NCI-H1092 treated with DMSO at 0.1 percent for 48 hours (cell line): ENCODE results near the gene FGF1.
"Not testable (repeated sequence)": the region's sequence is repeated elsewhere in the genome, so short reads cannot be mapped to it uniquely, and the experiment has no call there.

ENCODE experiments used
- DNase-seq: peaks from one replicate; lab custom pipeline; 2025; lab: John Stamatoyannopoulos, UW

Gene FGF1

GRCh38 chr5:142668336-142668735 is 17.6 kb downstream of the FGF1 start:
- no peak for DNase-seq

GRCh38 chr5:142667831-142668230 is 18.1 kb downstream of the FGF1 start:
- DNase-seq: no peak

GRCh38 chr5:142664636-142665035 is 21.3 kb downstream of the FGF1 start:
- DNase-seq: no peak

GRCh38 chr5:142664067-142664466 is 21.8 kb downstream of the FGF1 start:
- no peak for DNase-seq

- no peak for DNase-seq
Observed at GRCh38 chr5:142663246-142663645, 22.6 kb downstream of the FGF1 start.

DNA sequence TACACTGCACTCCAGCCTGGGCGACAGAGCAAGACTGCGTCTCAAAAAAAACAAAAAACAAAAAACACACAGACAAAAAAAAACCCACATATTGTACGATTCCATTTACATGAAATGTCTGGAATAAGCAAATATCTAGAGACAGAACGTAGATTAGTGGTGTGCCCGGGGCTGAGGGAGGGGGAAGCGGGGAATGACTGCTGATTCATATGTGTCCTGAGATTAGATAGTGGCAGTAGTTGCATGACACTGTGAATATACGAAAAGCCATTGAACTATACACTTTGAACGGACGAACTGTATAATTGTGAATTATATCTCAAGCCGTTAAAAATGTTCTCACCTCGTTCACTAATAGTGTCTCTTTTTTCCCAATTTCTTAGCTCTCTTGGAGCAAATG is 23.9 kb downstream of the FGF1 start:
- no peak for DNase-seq

DNA sequence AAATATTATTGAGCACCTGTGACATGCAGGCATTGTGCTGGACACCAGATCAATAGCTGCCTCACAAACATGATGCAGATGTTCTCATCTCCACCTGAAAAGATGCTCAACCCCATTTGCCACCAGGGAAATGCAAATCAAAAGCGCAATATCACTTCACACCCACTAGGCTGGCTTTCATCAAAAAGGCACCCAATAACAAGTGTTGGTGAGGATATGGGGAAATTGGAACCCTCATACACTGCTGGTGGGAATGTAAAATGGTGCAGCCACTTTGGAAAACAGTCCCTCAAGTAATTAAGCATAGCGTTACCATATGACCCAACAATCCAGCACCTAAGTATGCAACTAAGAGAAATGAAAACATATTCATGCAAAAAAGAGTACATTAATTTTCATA is 24.7 kb downstream of the FGF1 start:
- DNase-seq: no peak

GRCh38 chr5:142660731-142661130 is 25.2 kb downstream of the FGF1 start:
- DNase-seq: no peak

DNA sequence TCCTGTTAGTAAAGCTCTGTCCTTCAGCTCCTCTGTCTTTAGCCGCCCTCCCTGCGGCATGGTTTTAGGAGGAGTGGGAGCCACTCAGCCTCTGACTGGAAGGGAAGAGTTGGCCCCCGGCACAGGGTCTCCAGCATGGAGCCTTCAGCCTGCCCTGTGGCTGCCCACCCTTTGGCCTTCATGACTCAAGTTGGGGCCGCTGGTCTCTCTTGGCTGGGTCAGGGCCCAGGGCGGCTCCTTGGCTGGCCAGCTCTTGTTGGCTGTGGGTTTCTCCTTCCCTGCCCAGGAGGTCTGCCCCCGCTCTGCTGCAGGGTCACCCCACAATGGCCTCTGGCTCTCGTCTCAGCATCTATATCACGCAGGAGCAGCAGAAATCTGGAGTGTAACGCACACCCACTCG is 25.7 kb downstream of the FGF1 start:
- DNase-seq: no peak

DNA sequence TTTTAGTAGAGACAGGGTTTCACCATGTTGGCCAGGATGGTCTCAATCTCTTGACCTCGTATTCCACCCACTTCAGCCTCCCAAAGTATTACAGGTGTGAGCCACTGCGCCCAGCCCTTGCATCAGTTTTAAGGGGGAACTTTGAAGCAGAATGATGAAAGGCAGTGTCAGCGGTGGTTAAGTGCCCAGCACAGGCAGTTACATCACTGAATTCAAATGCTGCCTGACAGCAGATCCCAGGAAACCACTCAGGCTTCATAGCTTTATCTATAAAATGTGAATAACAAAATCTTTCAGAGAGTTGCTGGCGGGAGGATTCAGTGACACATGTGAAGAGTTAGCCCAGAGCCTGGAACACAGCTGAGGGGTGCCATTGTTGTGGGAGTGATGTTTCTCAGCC is 26.5 kb downstream of the FGF1 start:
- no peak for DNase-seq

- DNase-seq: no peak
Observed at GRCh38 chr5:142658278-142658677, 27.6 kb downstream of the FGF1 start.

- no peak for DNase-seq
Observed at GRCh38 chr5:142657446-142657845, 28.4 kb downstream of the FGF1 start.

DNA sequence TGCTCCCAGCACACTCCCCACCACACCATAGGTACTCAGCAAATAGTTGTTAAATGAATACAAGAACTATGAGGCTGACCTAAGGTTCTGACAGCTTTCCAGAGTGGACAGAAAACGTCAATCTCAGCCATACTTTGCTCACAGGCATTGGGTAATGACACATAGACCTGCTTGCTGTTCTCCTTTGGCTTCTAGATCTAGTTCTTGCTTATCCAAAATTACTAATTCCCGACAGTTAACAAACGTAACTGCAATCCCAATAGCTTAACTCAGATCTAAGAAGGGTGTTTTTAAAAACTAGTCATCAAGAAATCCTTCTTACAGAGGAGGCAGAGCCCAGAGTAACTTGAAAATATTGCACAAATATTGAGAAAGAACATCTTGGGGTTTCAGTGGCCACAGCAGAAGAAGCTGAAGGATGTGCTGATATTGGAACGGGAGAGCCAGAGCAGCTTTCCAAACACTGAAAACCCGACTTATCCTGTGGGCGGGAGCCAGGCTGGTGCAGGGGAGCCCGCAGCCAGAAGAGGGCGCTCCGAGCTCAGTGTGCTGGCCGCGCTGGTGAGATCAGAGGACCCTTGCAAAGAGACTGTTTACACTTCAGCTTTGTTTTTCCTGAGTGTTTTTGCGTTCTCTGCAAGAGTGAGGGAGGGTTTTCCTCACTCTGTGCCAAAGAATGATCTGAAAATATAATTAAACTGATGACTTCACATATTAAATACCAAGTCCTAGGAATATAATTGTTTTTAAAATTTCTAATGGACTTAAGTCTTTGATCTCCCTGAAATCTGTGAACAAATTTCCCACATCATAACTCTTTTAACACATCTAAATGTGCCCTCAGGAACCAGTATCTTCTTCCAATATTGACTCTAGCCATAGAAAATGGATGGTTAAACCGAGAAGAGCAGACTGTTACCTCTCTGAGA is 30.3 kb downstream of the FGF1 start:
- peak; percentile 48 for DNase-seq

GRCh38 chr5:142654578-142655058 is 31.3 kb downstream of the FGF1 start:
- DNase-seq: no peak

GRCh38 chr5:142653321-142653720 is 32.6 kb downstream of the FGF1 start:
- no peak for DNase-seq

- DNase-seq: no peak
Observed at GRCh38 chr5:142652563-142652962, 33.3 kb downstream of the FGF1 start.

- DNase-seq: no peak
Observed at GRCh38 chr5:142650881-142651280, 35.0 kb downstream of the FGF1 start.

GRCh38 chr5:142650060-142650459 is 35.8 kb downstream of the FGF1 start:
- DNase-seq: no peak

- not testable (repeated sequence) for DNase-seq
Observed at GRCh38 chr5:142648108-142648507, 37.8 kb downstream of the FGF1 start.

DNA sequence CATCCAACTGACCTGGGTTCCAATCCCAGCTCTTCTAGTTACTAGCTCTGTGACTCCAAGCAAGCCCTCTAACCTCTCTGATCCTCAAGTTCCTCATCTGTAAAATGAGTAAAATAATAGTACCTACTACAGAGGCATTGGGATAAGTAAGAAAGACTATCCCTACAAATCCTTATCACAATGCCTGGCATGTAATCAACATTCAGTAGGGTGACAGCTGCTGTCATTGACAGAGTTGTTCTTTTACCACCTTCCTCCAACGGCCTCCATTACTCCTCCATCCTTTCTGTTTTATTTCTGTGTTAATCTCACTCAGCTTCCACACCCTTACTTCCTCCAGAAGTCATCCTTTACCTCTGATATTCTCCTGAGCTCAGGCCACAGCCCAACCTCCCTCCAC is 40.4 kb downstream of the FGF1 start:
- no peak for DNase-seq

DNA sequence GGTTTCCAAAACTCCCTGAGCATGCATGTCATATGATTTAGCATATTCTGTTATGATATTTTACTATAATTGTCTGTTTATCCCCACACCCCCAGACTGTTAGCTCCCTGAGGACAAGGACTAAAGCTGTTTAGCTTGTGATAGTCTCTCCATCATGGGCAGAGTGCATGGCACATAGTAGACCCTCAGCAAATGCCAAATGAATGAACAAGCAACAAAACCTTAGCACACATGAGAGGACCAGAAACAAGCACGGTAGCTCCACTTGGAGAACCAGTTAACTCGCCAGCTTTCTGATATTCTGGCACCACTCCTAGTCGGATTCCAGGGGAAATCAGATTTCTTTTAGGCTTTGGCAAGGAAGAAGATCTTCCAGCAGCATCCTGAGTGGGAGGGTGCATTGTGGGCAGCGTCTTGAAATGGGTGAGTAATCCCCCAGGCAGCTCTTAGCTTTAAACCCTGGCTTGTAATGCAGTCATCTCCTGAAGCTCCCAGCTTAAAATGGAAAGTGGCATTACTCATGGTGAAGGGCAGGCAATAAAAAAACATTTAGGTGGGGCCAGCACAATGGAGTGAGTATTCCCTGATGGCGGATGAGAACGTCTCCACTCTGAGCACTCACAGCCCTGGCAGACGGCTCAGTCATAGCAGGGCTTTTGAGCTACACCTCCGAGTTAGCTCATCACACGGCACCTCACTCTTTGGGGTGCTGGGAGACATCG is 41.1 kb downstream of the FGF1 start:
- no peak for DNase-seq

DNA sequence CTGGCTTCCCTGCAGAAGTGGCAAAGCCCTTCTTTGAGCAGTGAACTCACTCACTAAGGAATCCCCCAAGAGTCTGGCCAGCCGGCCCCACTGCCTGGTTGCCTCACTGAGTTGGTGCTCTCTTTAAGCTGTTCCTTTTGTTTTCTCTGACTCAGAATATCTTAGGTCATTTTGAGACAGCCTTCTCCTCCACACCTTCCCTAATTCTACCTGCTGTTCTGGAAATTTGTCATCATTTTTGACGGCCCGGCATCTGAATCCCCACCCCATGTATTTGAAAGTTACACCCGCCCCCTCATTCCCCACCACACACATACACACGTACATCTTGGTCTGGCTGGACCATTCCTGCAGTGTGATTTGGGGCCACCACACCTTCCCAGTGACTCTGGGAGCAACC is 41.8 kb downstream of the FGF1 start:
- no peak for DNase-seq

DNA sequence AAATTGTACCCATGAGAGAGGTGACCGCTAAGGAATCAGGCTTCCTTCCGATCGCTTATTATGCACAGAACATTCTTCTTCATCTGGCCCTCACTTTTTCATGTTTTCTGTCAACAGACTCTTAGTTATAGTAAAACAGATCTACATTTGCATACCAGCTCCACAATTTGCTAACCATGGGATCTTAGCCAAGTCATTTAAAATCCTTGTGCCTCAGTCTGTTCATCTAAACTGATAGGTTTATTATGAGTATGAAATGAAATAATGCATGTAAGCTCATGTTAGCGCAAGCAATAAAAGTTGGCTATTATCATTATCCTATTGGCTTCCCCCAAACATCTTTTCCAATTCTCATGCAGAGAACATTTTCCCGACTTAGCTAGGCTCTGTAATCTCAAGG is 42.3 kb downstream of the FGF1 start:
- no peak for DNase-seq
